GM19397 (cell line): ENCODE data around the gene MEGF11.
A peak's percentile ranks its signal among the peaks of the same experiment; 100 is the strongest.

Source experiments
- ATAC-seq: cut with Tn5 transposase; IDR thresholded peaks from one replicate; pipeline ENCODE4 v1.9.1; 2021; ENCODE audit warnings: mild to moderate bottlenecking, moderate library complexity; ENCODE audit not compliant: unreplicated experiment

Gene MEGF11

GRCh38 chr15:65953622-65954021 is 299.9 kb downstream of the MEGF11 start:
- ATAC-seq: no peak

- no peak for ATAC-seq
Measured at GRCh38 chr15:65952391-65953053, 301.0 kb downstream of the MEGF11 start.

GRCh38 chr15:65951007-65951406 is 302.5 kb downstream of the MEGF11 start:
- no peak for ATAC-seq

GRCh38 chr15:65949491-65949890 is 304.1 kb downstream of the MEGF11 start:
- no peak for ATAC-seq

- no peak for ATAC-seq
Measured at GRCh38 chr15:65949011-65949410, 304.5 kb downstream of the MEGF11 start.

- ATAC-seq: no peak
Measured at GRCh38 chr15:65948383-65948782, 305.2 kb downstream of the MEGF11 start.

GRCh38 chr15:65947041-65947440 is 306.5 kb downstream of the MEGF11 start:
- no peak for ATAC-seq

- no peak for ATAC-seq
Measured at GRCh38 chr15:65945616-65946015, 307.9 kb downstream of the MEGF11 start.

- no peak for ATAC-seq
Measured at GRCh38 chr15:65944404-65944803, 309.1 kb downstream of the MEGF11 start.

- ATAC-seq: no peak
Measured at GRCh38 chr15:65942436-65942835, 311.1 kb downstream of the MEGF11 start.

GRCh38 chr15:65940618-65940909 is 313.0 kb downstream of the MEGF11 start:
- ATAC-seq: no peak

GRCh38 chr15:65939901-65940617 is 313.5 kb downstream of the MEGF11 start:
- no peak for ATAC-seq

- no peak for ATAC-seq
Measured at GRCh38 chr15:65938604-65939003, 314.9 kb downstream of the MEGF11 start.

GRCh38 chr15:65937476-65937875 is 316.1 kb downstream of the MEGF11 start:
- ATAC-seq: no peak

GRCh38 chr15:65937054-65937453 is 316.5 kb downstream of the MEGF11 start:
- ATAC-seq: no peak

- no peak for ATAC-seq
Measured at GRCh38 chr15:65936282-65936681, 317.3 kb downstream of the MEGF11 start.

- no peak for ATAC-seq
Measured at GRCh38 chr15:65935391-65935790, 318.2 kb downstream of the MEGF11 start.

- no peak for ATAC-seq
Measured at GRCh38 chr15:65931221-65931620, 322.3 kb downstream of the MEGF11 start.

GRCh38 chr15:65930134-65930533 is 323.4 kb downstream of the MEGF11 start:
- ATAC-seq: no peak

GRCh38 chr15:65929573-65929972 is 324.0 kb downstream of the MEGF11 start:
- ATAC-seq: no peak

GRCh38 chr15:65927545-65927944 is 326.0 kb downstream of the MEGF11 start:
- no peak for ATAC-seq

- ATAC-seq: peak; percentile 49
Measured at GRCh38 chr15:65926899-65927298, 326.7 kb downstream of the MEGF11 start.

- ATAC-seq: no peak
Measured at GRCh38 chr15:65926459-65926858, 327.1 kb downstream of the MEGF11 start.
